ENCODE results near the gene STK39.

DNA sequence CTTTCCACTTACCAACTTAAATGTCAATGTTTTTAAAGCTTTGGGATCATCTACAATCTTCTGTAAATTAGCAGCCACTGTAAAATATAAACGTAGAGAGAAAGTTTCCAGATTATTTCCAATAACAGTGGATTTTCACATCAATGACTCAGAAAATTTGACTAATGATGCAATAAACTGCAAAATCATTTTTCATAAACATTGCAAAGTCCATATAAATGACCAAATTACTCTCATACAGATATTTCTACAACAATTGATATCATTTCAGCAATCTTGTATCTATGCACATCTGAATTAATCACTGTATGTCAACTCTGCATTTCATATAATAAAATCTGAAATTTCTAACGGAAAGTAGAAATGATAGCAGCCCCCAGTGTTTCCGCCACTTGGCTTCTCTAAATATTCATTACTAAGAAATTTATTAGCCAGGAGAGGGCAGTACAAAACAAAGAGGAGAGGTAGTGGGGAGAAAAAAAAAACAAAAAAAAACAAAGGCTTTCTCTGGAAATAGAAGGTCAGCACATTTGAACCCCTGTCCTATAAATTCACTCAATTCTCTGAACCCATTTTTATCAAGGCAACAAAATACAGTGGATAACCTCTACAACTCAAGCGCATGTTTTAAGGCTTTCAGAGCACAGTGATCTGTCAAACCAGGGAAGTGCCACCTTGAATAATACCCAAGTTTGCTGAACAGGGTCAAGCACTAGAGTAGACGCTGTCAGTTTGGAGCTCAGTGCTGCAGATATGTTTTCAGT is 282.6 kb downstream of the STK39 start:
- TF ChIP-seq, protein P1, sequence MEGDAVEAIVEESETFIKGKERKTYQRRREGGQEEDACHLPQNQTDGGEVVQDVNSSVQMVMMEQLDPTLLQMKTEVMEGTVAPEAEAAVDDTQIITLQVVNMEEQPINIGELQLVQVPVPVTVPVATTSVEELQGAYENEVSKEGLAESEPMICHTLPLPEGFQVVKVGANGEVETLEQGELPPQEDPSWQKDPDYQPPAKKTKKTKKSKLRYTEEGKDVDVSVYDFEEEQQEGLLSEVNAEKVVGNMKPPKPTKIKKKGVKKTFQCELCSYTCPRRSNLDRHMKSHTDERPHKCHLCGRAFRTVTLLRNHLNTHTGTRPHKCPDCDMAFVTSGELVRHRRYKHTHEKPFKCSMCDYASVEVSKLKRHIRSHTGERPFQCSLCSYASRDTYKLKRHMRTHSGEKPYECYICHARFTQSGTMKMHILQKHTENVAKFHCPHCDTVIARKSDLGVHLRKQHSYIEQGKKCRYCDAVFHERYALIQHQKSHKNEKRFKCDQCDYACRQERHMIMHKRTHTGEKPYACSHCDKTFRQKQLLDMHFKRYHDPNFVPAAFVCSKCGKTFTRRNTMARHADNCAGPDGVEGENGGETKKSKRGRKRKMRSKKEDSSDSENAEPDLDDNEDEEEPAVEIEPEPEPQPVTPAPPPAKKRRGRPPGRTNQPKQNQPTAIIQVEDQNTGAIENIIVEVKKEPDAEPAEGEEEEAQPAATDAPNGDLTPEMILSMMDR (IDR thresholded peaks at IDR 0.05): no peak
- no peak for TF ChIP-seq POLR2A (IDR thresholded peaks at IDR 0.05)
